22Rv1 (cell line): ENCODE measurements around the gene FAM50A.

Experiments used
- ZFX ChIP-seq: fragments of 450-650 bp; IDR thresholded peaks from 2 replicates; pipeline ENCODE4 v1.6.1; 2017; ENCODE audit warnings: antibody characterized with exemption, borderline replicate concordance
- TF ChIP-seq, protein P1 (sequence below): fragments of 450-650 bp; IDR thresholded peaks from 2 replicates; pipeline ENCODE4 v1.5.1; 2017; ENCODE audit warnings: mild to moderate bottlenecking

DNA sequence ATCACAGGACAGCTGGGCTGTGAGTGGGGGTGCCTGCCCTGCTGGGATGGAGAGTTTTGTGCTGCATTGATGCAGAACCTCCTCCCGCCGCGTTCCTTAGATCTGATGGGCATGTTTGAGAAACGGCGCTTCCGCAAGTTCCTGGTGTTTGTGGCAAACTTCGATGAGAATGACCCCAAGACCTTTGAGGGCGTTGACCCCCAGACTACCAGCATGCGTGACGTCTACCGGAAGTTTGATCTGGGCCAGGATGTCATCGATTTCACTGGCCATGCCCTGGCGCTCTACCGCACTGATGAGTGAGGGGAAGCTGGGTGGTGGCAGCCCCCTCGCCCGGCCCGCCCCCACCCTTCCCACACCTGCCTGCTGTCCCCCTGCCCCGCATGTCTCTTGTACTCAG is 4.1 kb upstream of the FAM50A start:
- TF ChIP-seq, protein P1, sequence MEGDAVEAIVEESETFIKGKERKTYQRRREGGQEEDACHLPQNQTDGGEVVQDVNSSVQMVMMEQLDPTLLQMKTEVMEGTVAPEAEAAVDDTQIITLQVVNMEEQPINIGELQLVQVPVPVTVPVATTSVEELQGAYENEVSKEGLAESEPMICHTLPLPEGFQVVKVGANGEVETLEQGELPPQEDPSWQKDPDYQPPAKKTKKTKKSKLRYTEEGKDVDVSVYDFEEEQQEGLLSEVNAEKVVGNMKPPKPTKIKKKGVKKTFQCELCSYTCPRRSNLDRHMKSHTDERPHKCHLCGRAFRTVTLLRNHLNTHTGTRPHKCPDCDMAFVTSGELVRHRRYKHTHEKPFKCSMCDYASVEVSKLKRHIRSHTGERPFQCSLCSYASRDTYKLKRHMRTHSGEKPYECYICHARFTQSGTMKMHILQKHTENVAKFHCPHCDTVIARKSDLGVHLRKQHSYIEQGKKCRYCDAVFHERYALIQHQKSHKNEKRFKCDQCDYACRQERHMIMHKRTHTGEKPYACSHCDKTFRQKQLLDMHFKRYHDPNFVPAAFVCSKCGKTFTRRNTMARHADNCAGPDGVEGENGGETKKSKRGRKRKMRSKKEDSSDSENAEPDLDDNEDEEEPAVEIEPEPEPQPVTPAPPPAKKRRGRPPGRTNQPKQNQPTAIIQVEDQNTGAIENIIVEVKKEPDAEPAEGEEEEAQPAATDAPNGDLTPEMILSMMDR: no peak
- no peak for TF ChIP-seq ZFX
